H9 (cell line): ENCODE data around the gene PNKP. TPM values are rescaled to one million over a fixed set of nuclear protein-coding genes. Genes with fewer than 3 reads are reported as not detected.

Experiments
- DNase-seq: peaks from one replicate; pipeline ENCODE4 v3.0.0-alpha.2; 2017
- H2AFZ ChIP-seq: one replicate; pipeline ENCODE4 v1.6.1; 2013; ENCODE audit warnings: mild to moderate bottlenecking, low read length, control low read depth, moderate library complexity
- H2AK5ac ChIP-seq: 2 replicates; pipeline ENCODE4 v1.6.1; 2013; ENCODE audit warnings: low read length, control low read depth, mixed read lengths; ENCODE audit not compliant: insufficient read length
- H2BK120ac ChIP-seq: one replicate; pipeline ENCODE4 v1.6.1; 2013; ENCODE audit warnings: low read depth, mild to moderate bottlenecking, low read length, control low read depth, inconsistent platforms; ENCODE audit not compliant: poor library complexity, severe bottlenecking
- H2BK12ac ChIP-seq: 2 replicates; pipeline ENCODE4 v1.6.1; 2013; ENCODE audit warnings: low read length, control low read depth, mixed read lengths, low read depth; ENCODE audit not compliant: insufficient read length
- H2BK15ac ChIP-seq: 2 replicates; pipeline ENCODE4 v1.6.1; 2013; ENCODE audit warnings: low read depth, low read length, control low read depth
- H2BK20ac ChIP-seq: one replicate; pipeline ENCODE4 v1.6.1; 2013; ENCODE audit warnings: low read depth, mild to moderate bottlenecking, low read length, control low read depth, inconsistent platforms; ENCODE audit not compliant: poor library complexity, severe bottlenecking
- H2BK5ac ChIP-seq: 2 replicates; pipeline ENCODE4 v1.6.1; 2013; ENCODE audit warnings: low read length, control low read depth, mixed read lengths; ENCODE audit not compliant: insufficient read length
- H3K14ac ChIP-seq: 2 replicates; pipeline ENCODE4 v1.6.1; 2013; ENCODE audit warnings: low read length, control low read depth; ENCODE audit not compliant: insufficient read depth
- H3K18ac ChIP-seq: 2 replicates; pipeline ENCODE4 v1.6.1; 2013; ENCODE audit warnings: low read depth, mild to moderate bottlenecking, mixed read lengths, low read length, control low read depth; ENCODE audit not compliant: insufficient read length
- H3K23ac ChIP-seq: 2 replicates; pipeline ENCODE4 v1.6.1; 2013; ENCODE audit warnings: low read length, control low read depth, mixed read lengths, low read depth; ENCODE audit not compliant: insufficient read length
- H3K23me2 ChIP-seq: 2 replicates; pipeline ENCODE4 v1.6.1; 2013; ENCODE audit warnings: low read depth, mild to moderate bottlenecking, mixed read lengths, low read length, control low read depth; ENCODE audit not compliant: insufficient read length, poor library complexity, severe bottlenecking
- H3K27ac ChIP-seq: 2 replicates; pipeline ENCODE4 v1.5.1; 2013; ENCODE audit warnings: low read length, control low read depth, mixed read lengths, low read depth; ENCODE audit not compliant: insufficient read length
- H3K27me3 ChIP-seq: 2 replicates; pipeline ENCODE4 v1.6.1; 2013; ENCODE audit warnings: low read length, control low read depth, inconsistent platforms; ENCODE audit not compliant: insufficient read depth
- H3K4ac ChIP-seq: 2 replicates; pipeline ENCODE4 v1.6.1; 2013; ENCODE audit warnings: low read depth, mild to moderate bottlenecking, control low read depth, inconsistent platforms, low read length, moderate library complexity
- H3K4me1 ChIP-seq: 2 replicates; pipeline ENCODE4 v1.6.1; 2013; ENCODE audit warnings: low read length, control low read depth, inconsistent platforms; ENCODE audit not compliant: insufficient read depth
- H3K4me2 ChIP-seq: 2 replicates; pipeline ENCODE4 v1.6.1; 2013; ENCODE audit warnings: low read length, control low read depth, mixed read lengths; ENCODE audit not compliant: insufficient read length, insufficient read depth
- H3K56ac ChIP-seq: 2 replicates; pipeline ENCODE4 v1.6.1; 2013; ENCODE audit warnings: low read depth, mild to moderate bottlenecking, mixed read lengths, low read length, control low read depth; ENCODE audit not compliant: insufficient read length
- H3K79me1 ChIP-seq: 2 replicates; pipeline ENCODE4 v1.6.1; 2013; ENCODE audit warnings: low read depth, mild to moderate bottlenecking, moderate library complexity, low read length, control low read depth, inconsistent platforms; ENCODE audit not compliant: insufficient read depth, poor library complexity, severe bottlenecking
- H3K79me2 ChIP-seq: 2 replicates; pipeline ENCODE4 v1.6.1; 2013; ENCODE audit warnings: low read length, control low read depth, inconsistent platforms; ENCODE audit not compliant: insufficient read depth
- H3K9ac ChIP-seq: 2 replicates; pipeline ENCODE4 v1.6.1; 2013; ENCODE audit warnings: low read length, control low read depth, mixed read lengths; ENCODE audit not compliant: insufficient read length; ENCODE audit errors: extremely low read depth
- H3K9me3 ChIP-seq: one replicate; pipeline ENCODE4 v1.6.1; 2013; ENCODE audit warnings: low read depth, low read length, inconsistent platforms; ENCODE audit not compliant: control insufficient read depth
- H3T11ph ChIP-seq: one replicate; pipeline ENCODE4 v1.6.1; 2013; ENCODE audit warnings: mild to moderate bottlenecking, low read length, control low read depth, inconsistent platforms
- H4K20me1 ChIP-seq: one replicate; pipeline ENCODE4 v1.6.1; 2013; ENCODE audit not compliant: control insufficient read depth, insufficient read length, insufficient read depth
- H4K5ac ChIP-seq: 2 replicates; pipeline ENCODE4 v1.6.1; 2013; ENCODE audit warnings: low read depth, mild to moderate bottlenecking, mixed read lengths, low read length, control low read depth; ENCODE audit not compliant: insufficient read length
- H4K8ac ChIP-seq: replicated peaks from 2 replicates; pipeline ENCODE4 v1.6.1; 2013; ENCODE audit warnings: low read length, control low read depth, mixed read lengths, low read depth; ENCODE audit not compliant: insufficient read length
- H4K91ac ChIP-seq: 2 replicates; pipeline ENCODE4 v1.6.1; 2013; ENCODE audit warnings: low read depth, mild to moderate bottlenecking, moderate library complexity, mixed read lengths, low read length, control low read depth; ENCODE audit not compliant: insufficient read length
- H3K27ac Mint-ChIP-seq, 3 experiments: 2 replicates in 2 of 3; 3 replicates in 1 of 3; pipeline ENCODE4 v1.8.0; 2020 to 2021; ENCODE audit warnings: mixed read lengths in 3 of 3, mild to moderate bottlenecking in 1 of 3, moderate library complexity in 1 of 3
- H3K27me3 Mint-ChIP-seq: 2 replicates; pipeline ENCODE4 v1.8.0; 2021; ENCODE audit warnings: low read depth, mild to moderate bottlenecking, moderate library complexity, mixed read lengths
- H3K36me3 Mint-ChIP-seq, 3 experiments: 2 replicates in 2 of 3; 3 replicates in 1 of 3; pipeline ENCODE4 v1.8.0; 2020 to 2021; ENCODE audit warnings: low read depth in 3 of 3, mixed read lengths in 3 of 3; ENCODE audit not compliant: insufficient read depth in 1 of 3
- H3K4me1 Mint-ChIP-seq, 2 experiments: 2 replicates each; pipeline ENCODE4 v1.8.0; 2020; ENCODE audit warnings: mixed read lengths in 2 of 2
- H3K4me3 Mint-ChIP-seq, 2 experiments: 2 replicates in 1 of 2; 3 replicates in 1 of 2; pipeline ENCODE4 v1.8.0; 2020 to 2021; ENCODE audit warnings: mild to moderate bottlenecking in 2 of 2, mixed read lengths in 2 of 2, moderate library complexity in 1 of 2
- H3K9me3 Mint-ChIP-seq, 2 experiments: 2 replicates in 1 of 2; 3 replicates in 1 of 2; pipeline ENCODE4 v1.8.0; 2020; ENCODE audit warnings: mild to moderate bottlenecking in 2 of 2, mixed read lengths in 2 of 2, moderate library complexity in 1 of 2
- CTCF ChIP-seq: fragments of 200-600 bp; sonication (generic); conservative IDR thresholded peaks from 3 replicates; pipeline ENCODE4 v1.8.0; 2021; ENCODE audit warnings: antibody characterized with exemption, mild to moderate bottlenecking
- WGBS: extraction: QIAGEN DNeasy Blood & Tissue Kit; methylation state at CpG from one replicate; pipeline ENCODE4 v1.1.7; 2013; ENCODE audit warnings: missing lambda C conversion rate, low lambda C conversion rate, mixed read lengths; ENCODE audit not compliant: insufficient read length; ENCODE audit errors: extremely low coverage; 5-methylcytosine and 5-hydroxymethylcytosine counted together
- total RNA-seq: library from RNA; stranded (reverse); gene quantifications from 2 replicates; pipeline ENCODE4 v1.2.1, GENCODE V29; 2021

Gene PNKP
- total RNA-seq, 1 experiment from 2014 or later, result 157 TPM

GRCh38 chr19:49906879-49907564 lies 39.6 kb upstream of the PNKP start:
- no peak overlapping the region for H3K56ac ChIP-seq
- H3K18ac ChIP-seq, result no peak overlapping the region
- H2BK5ac ChIP-seq, result no peak overlapping the region
- peaks cover 31 to 59% (median 50%) of the 10 kb centered on the region in 3 experiments; a peak in 6 of 7 replicates for H3K36me3 Mint-ChIP-seq
- no peak overlapping the region for H3K9ac ChIP-seq
- no peak overlapping the region for H2BK12ac ChIP-seq
- no peaks in the 10 kb centered on the region for H3K79me2 ChIP-seq
- H3K4ac ChIP-seq, result no peak overlapping the region
- H3K9me3 Mint-ChIP-seq, result no peaks in the 10 kb centered on the region
- no peak overlapping the region for H4K8ac ChIP-seq
- WGBS, result no CpG with 5 or more reads among the region's 16 CpGs
- H3K79me1 ChIP-seq, result no peaks in the 10 kb centered on the region
- H3K27me3 Mint-ChIP-seq, result peaks cover 5% of the 10 kb centered on the region; the same call in 1 of the 2 replicates
- no peak overlapping the region for H3K23ac ChIP-seq
- no peaks in the 10 kb centered on the region for H4K20me1 ChIP-seq
- H4K91ac ChIP-seq, result no peak overlapping the region
- no peak for TF ChIP-seq CTCF
- no peak overlapping the region for H2AK5ac ChIP-seq
- H3K27me3 ChIP-seq, result no peaks in the 10 kb centered on the region
- H2BK15ac ChIP-seq, result no peak overlapping the region
- H3K14ac ChIP-seq, result no peak overlapping the region
- H3K27ac ChIP-seq, result no peak overlapping the region
- H3K4me1 ChIP-seq, result no peaks in the 10 kb centered on the region; the same call in 1 of the 2 replicates
- H2BK120ac ChIP-seq, result no peak overlapping the region
- peak overlapping the region in 2 of 3 experiments; percentile 87 to 93; a peak in 5 of 7 replicates for H3K27ac Mint-ChIP-seq
- no peak overlapping the region for H3K4me2 ChIP-seq
- no peak overlapping the region for H3K4me3 Mint-ChIP-seq
- DNase-seq, result no peak
- no peaks in the 10 kb centered on the region for H3K23me2 ChIP-seq
- H4K5ac ChIP-seq, result no peak overlapping the region
- no peak overlapping the region for H2BK20ac ChIP-seq
- no peak overlapping the region for H2AFZ ChIP-seq
- no peak overlapping the region for H3T11ph ChIP-seq
- no peaks in the 10 kb centered on the region for H3K9me3 ChIP-seq
- peaks cover 17 to 25% of the 10 kb centered on the region in 2 experiments for H3K4me1 Mint-ChIP-seq
